ENCODE results near the gene CNOT4. TPM values are rescaled to one million over a fixed set of nuclear protein-coding genes. Genes with fewer than 3 reads are reported as not detected.

The CNOT4 gene
- total and polyA plus RNA-seq, 10 of the 15 experiments (the other 5 are each of a cell fraction or from before 2014, with no cell fraction given): 9.4 to 29.6 (median 16.6) TPM

DNA sequence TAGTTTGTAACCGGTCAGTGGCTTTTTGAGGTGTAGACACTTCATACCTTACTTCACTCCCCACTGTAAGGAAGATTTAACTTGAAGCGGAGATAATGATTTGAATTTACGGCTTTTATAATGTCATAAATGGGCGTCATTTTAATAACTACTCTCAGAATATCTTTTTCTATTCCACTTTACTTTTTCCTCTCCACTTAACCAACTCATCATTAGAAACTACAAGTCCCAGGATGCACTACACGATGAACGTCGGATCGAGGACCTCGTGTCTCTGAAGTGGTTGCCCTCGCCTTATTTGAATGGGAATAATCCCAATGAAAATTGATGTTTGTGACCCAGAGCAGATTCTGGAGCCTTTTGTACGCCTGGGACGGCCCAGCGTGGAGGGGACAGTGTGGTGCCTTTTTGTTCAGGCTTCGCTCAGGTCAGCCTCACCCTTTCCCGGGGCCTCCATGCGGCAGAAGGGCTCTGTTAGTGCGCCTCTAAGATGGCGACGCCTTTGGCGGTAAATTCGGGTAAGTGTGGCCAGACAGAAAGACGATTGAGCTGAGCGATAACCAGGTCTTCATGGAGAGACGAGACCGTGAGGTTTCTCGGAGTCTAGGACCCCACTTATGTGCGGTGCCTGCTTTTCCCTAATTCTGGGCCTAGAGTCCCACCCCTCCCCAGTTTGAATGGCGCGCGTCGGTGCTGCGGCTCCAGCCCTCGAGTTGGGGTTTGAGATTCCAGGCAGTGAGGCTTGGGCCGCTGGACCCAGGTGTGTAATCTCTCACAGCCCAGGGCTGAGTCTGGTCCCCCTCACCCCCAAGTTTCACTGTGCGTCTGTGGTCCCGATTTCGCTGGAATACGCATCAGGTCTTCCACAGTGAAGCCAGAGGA is 47.8 kb upstream of the CNOT4 start, which contains the start of gene NUP205 (continued):
- TF ChIP-seq MEF2B (IDR thresholded peaks at IDR 0.05; ENCODE audit: partially characterized antibody, poor library complexity, severe bottlenecking) (no peak), SPI1 (IDR thresholded peaks at IDR 0.05; ENCODE audit: borderline replicate concordance, insufficient read depth, low read depth, low read length) (no peak), SREBF2 (IDR thresholded peaks at IDR 0.05; ENCODE audit: low read length) (no peak), TAF1 (IDR thresholded peaks at IDR 0.05; ENCODE audit: borderline replicate concordance, low read depth, low read length) (peak; percentile 88), BCL11A (IDR thresholded peaks at IDR 0.05; ENCODE audit: low read depth, low read length) (no peak), ZNF217 (IDR thresholded peaks at IDR 0.05) (no peak), TCF7 (IDR thresholded peaks at IDR 0.05; ENCODE audit: borderline replicate concordance) (no peak), LARP7 (IDR thresholded peaks at IDR 0.05) (peak; percentile 84), EGR1 (IDR thresholded peaks at IDR 0.05; ENCODE audit: borderline replicate concordance in 1 of 2, low read depth in 2 of 2, low read length in 2 of 2) (no peak), SMC3 (IDR thresholded peaks at IDR 0.05; ENCODE audit: borderline replicate concordance, low read length) (no peak), TCF12 (IDR thresholded peaks at IDR 0.05; ENCODE audit: low read depth, low read length) (0 out of 2 replicates have a peak, but pooled peaks have one; percentile 13), RCOR1 (conservative IDR thresholded peaks at IDR 0.05; ENCODE audit: low read depth, low read length) (no peak), MXI1 (IDR thresholded peaks at IDR 0.05; ENCODE audit: low read depth, low read length) (peak; percentile 89), JUNB (IDR thresholded peaks at IDR 0.05) (no peak), MTA3 (IDR thresholded peaks at IDR 0.05; ENCODE audit: borderline replicate concordance, low read length) (no peak), FOS (IDR thresholded peaks at IDR 0.05; ENCODE audit: borderline replicate concordance, extremely low read depth, insufficient read length) (no peak), HDAC2 (IDR thresholded peaks at IDR 0.05) (no peak)
- TF ChIP-seq, protein P1, sequence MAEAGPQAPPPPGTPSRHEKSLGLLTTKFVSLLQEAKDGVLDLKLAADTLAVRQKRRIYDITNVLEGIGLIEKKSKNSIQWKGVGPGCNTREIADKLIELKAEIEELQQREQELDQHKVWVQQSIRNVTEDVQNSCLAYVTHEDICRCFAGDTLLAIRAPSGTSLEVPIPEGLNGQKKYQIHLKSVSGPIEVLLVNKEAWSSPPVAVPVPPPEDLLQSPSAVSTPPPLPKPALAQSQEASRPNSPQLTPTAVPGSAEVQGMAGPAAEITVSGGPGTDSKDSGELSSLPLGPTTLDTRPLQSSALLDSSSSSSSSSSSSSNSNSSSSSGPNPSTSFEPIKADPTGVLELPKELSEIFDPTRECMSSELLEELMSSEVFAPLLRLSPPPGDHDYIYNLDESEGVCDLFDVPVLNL (IDR thresholded peaks at IDR 0.05; ENCODE audit: low read depth, low read length): peak; percentile 88
- TF ChIP-seq, protein P2, sequence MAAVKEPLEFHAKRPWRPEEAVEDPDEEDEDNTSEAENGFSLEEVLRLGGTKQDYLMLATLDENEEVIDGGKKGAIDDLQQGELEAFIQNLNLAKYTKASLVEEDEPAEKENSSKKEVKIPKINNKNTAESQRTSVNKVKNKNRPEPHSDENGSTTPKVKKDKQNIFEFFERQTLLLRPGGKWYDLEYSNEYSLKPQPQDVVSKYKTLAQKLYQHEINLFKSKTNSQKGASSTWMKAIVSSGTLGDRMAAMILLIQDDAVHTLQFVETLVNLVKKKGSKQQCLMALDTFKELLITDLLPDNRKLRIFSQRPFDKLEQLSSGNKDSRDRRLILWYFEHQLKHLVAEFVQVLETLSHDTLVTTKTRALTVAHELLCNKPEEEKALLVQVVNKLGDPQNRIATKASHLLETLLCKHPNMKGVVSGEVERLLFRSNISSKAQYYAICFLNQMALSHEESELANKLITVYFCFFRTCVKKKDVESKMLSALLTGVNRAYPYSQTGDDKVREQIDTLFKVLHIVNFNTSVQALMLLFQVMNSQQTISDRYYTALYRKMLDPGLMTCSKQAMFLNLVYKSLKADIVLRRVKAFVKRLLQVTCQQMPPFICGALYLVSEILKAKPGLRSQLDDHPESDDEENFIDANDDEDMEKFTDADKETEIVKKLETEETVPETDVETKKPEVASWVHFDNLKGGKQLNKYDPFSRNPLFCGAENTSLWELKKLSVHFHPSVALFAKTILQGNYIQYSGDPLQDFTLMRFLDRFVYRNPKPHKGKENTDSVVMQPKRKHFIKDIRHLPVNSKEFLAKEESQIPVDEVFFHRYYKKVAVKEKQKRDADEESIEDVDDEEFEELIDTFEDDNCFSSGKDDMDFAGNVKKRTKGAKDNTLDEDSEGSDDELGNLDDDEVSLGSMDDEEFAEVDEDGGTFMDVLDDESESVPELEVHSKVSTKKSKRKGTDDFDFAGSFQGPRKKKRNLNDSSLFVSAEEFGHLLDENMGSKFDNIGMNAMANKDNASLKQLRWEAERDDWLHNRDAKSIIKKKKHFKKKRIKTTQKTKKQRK (IDR thresholded peaks at IDR 0.05; ENCODE audit: low read depth, low read length): no peak
- TF ChIP-seq, protein P3, sequence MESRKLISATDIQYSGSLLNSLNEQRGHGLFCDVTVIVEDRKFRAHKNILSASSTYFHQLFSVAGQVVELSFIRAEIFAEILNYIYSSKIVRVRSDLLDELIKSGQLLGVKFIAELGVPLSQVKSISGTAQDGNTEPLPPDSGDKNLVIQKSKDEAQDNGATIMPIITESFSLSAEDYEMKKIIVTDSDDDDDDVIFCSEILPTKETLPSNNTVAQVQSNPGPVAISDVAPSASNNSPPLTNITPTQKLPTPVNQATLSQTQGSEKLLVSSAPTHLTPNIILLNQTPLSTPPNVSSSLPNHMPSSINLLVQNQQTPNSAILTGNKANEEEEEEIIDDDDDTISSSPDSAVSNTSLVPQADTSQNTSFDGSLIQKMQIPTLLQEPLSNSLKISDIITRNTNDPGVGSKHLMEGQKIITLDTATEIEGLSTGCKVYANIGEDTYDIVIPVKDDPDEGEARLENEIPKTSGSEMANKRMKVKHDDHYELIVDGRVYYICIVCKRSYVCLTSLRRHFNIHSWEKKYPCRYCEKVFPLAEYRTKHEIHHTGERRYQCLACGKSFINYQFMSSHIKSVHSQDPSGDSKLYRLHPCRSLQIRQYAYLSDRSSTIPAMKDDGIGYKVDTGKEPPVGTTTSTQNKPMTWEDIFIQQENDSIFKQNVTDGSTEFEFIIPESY (IDR thresholded peaks at IDR 0.05): peak; percentile 73
- TF ChIP-seq, protein P4, sequence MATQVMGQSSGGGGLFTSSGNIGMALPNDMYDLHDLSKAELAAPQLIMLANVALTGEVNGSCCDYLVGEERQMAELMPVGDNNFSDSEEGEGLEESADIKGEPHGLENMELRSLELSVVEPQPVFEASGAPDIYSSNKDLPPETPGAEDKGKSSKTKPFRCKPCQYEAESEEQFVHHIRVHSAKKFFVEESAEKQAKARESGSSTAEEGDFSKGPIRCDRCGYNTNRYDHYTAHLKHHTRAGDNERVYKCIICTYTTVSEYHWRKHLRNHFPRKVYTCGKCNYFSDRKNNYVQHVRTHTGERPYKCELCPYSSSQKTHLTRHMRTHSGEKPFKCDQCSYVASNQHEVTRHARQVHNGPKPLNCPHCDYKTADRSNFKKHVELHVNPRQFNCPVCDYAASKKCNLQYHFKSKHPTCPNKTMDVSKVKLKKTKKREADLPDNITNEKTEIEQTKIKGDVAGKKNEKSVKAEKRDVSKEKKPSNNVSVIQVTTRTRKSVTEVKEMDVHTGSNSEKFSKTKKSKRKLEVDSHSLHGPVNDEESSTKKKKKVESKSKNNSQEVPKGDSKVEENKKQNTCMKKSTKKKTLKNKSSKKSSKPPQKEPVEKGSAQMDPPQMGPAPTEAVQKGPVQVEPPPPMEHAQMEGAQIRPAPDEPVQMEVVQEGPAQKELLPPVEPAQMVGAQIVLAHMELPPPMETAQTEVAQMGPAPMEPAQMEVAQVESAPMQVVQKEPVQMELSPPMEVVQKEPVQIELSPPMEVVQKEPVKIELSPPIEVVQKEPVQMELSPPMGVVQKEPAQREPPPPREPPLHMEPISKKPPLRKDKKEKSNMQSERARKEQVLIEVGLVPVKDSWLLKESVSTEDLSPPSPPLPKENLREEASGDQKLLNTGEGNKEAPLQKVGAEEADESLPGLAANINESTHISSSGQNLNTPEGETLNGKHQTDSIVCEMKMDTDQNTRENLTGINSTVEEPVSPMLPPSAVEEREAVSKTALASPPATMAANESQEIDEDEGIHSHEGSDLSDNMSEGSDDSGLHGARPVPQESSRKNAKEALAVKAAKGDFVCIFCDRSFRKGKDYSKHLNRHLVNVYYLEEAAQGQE (IDR thresholded peaks at IDR 0.05; ENCODE audit: low read depth, low read length): no peak

All from GM12878 (cell line).